ENCODE measurements around the gene C3orf22. TPM values are rescaled to one million over a fixed set of nuclear protein-coding genes. Genes with fewer than 3 reads are reported as not detected.

The C3orf22 gene
- total and polyA plus RNA-seq, 9 of the 15 experiments (the other 6 are each of a cell fraction or from before 2014, with no cell fraction given) = not detected

DNA sequence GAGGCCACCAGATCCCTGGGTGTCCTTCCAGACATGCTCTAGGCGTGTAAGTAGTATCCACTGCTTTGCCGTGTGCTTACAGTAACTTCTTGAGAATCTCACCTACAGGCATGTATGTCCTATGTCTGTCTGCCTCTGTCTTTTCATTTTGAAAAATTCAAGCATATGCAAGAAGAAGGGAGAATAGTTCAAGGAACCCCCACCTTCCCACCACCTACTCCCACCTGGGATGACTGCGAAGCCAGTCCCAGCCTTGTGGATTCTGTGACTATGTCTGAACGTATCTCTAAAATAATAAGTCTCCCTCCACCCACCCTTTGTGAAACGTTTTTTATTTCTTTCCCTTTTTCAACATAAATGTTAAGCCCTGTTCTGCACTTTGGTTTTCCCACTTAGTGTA, 19.8 kb downstream of the C3orf22 start:
- Histone ChIP-seq H3K4me2 (ENCODE audit: insufficient read depth, low read length) (no peak overlapping the region), H3K4me1 (replicated peaks in 1 of 2; ENCODE audit: control insufficient read depth in 2 of 2, insufficient read depth in 2 of 2, low read length in 2 of 2) (peaks cover 14 to 23% of the 10 kb centered on the region in 2 experiments), H3K9me1 (ENCODE audit: control insufficient read depth, insufficient read depth, low read length) (no peaks in the 10 kb centered on the region), H3K4me3 (no peak overlapping the region), H3K79me2 (ENCODE audit: control insufficient read depth, insufficient read depth, low read length) (no peaks in the 10 kb centered on the region), H3K36me3 (ENCODE audit: control insufficient read depth, insufficient read depth, low read length) (no peaks in the 10 kb centered on the region), H2AFZ (ENCODE audit: low read depth, low read length) (no peak overlapping the region), H4K20me1 (replicated peaks; ENCODE audit: control insufficient read depth, insufficient read depth, low read length) (no peaks in the 10 kb centered on the region), H3K27ac (ENCODE audit: extremely low read depth, low read depth, low read length) (no peak overlapping the region), H3K9ac (ENCODE audit: insufficient read depth in 1 of 2, low read depth in 2 of 2, low read length in 2 of 2) (no peak overlapping the region), H3K27me3 (ENCODE audit: control insufficient read depth in 2 of 2, insufficient read depth in 2 of 2, low read length in 2 of 2) (peaks cover 0 to 6% of the 10 kb centered on the region in 2 experiments; a peak in 1 of 5 replicates), H3K9me3 (replicated peaks; ENCODE audit: control insufficient read depth, insufficient read depth, low read depth, low read length) (peaks cover 2% of the 10 kb centered on the region)
- WGBS (ENCODE audit: insufficient coverage, low coverage, missing lambda C conversion rate) = 33% methylated on average over 3 of the region's 5 CpGs
- BruUV-seq (replicated peaks) = no TSS peak
- DNase-seq (ENCODE audit: extremely low read depth in 1 of 4, low spot score in 3 of 4) (no peak), FAIRE-seq (no peak), ATAC-seq (no peak)
- no peak for TF ChIP-seq ZNF589 (CRISPR knock-in tag; IDR thresholded peaks at IDR 0.05; ENCODE audit: low read depth)
- no peak for TF ChIP-seq ZC3H4 (CRISPR knock-in tag; IDR thresholded peaks at IDR 0.05; ENCODE audit: borderline replicate concordance)
- no peak for TF ChIP-seq ZNF311 (CRISPR knock-in tag; IDR thresholded peaks at IDR 0.05)
- CTCF ChIA-PET (ENCODE audit: low intra/inter-chr PET ratio) = no interaction called here
- POLR2A ChIA-PET = no interaction called here
- intact Hi-C loops (cut with micrococcal nuclease) (no loop called here), in situ Hi-C loops (cut with MboI) (no loop called here)

DNA sequence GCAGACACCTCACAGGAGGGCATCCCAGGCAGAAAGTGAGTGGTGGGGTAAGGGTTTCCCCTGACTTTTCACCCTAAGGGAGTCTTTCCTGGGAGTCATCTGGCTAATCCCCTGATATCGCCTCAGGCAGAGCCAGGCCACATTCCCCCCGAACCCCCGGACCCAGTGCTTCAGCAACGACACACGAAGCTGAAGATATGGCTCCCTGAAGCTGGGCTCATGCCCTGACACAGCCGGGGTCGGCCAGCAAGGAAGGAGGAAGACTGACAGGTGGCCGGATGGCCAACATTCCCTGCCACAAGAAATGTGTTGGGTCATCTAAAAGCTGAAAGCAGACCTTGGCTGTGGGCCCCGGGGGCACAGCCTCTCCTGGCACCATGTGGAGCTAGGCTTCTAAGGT, 20.4 kb downstream of the C3orf22 start:
- 20% methylated on average over 6 of the region's 9 CpGs for WGBS (ENCODE audit: insufficient coverage, low coverage, missing lambda C conversion rate)
- no peak overlapping the region for H2AFZ ChIP-seq (ENCODE audit: low read depth, low read length)
- POLR2A ChIA-PET = interaction anchor here (0.5 to 0.6 kb wide), 3 partner anchors 9 to 103 kb away, joined by 3 to 4 read pairs (median 3); no protein-coding TSS in a partner anchor
- TF ChIP-seq RUNX1 (IDR thresholded peaks at IDR 0.05; ENCODE audit: low read depth) (no peak), NBN (IDR thresholded peaks at IDR 0.05; ENCODE audit: low read depth) (no peak), POLR2G (IDR thresholded peaks at IDR 0.05; ENCODE audit: low read depth, low read length) (no peak), RNF2 (IDR thresholded peaks at IDR 0.05) (no peak), U2AF1 (optimal IDR thresholded peaks at IDR 0.05; ENCODE audit: low read depth, low read length) (no peak), SMAD1 (IDR thresholded peaks at IDR 0.05; ENCODE audit: low read depth, low read length, partially characterized antibody) (no peak), ADNP (tag; IDR thresholded peaks at IDR 0.05) (no peak), E2F3 (CRISPR knock-in tag; IDR thresholded peaks at IDR 0.05) (no peak), WHSC1 (IDR thresholded peaks at IDR 0.05; ENCODE audit: low read length) (no peak), GTF2F1 (IDR thresholded peaks at IDR 0.05; ENCODE audit: low read depth, low read length) (no peak), CBFA2T2 (conservative IDR thresholded peaks at IDR 0.05) (no peak)
- TF ChIP-seq, protein P1, sequence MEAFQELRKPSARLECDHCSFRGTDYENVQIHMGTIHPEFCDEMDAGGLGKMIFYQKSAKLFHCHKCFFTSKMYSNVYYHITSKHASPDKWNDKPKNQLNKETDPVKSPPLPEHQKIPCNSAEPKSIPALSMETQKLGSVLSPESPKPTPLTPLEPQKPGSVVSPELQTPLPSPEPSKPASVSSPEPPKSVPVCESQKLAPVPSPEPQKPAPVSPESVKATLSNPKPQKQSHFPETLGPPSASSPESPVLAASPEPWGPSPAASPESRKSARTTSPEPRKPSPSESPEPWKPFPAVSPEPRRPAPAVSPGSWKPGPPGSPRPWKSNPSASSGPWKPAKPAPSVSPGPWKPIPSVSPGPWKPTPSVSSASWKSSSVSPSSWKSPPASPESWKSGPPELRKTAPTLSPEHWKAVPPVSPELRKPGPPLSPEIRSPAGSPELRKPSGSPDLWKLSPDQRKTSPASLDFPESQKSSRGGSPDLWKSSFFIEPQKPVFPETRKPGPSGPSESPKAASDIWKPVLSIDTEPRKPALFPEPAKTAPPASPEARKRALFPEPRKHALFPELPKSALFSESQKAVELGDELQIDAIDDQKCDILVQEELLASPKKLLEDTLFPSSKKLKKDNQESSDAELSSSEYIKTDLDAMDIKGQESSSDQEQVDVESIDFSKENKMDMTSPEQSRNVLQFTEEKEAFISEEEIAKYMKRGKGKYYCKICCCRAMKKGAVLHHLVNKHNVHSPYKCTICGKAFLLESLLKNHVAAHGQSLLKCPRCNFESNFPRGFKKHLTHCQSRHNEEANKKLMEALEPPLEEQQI (IDR thresholded peaks at IDR 0.05) = no peak
- TF ChIP-seq, protein P2, sequence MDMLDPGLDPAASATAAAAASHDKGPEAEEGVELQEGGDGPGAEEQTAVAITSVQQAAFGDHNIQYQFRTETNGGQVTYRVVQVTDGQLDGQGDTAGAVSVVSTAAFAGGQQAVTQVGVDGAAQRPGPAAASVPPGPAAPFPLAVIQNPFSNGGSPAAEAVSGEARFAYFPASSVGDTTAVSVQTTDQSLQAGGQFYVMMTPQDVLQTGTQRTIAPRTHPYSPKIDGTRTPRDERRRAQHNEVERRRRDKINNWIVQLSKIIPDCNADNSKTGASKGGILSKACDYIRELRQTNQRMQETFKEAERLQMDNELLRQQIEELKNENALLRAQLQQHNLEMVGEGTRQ (CRISPR knock-in tag; IDR thresholded peaks at IDR 0.05) = no peak

More for the DNA sequence above, 20.4 kb downstream of the C3orf22 start:
- DNase-seq (ENCODE audit: extremely low read depth in 1 of 4, low spot score in 3 of 4) (no peak), FAIRE-seq (no peak), ATAC-seq (no peak)
- Histone ChIP-seq H3K4me2 (ENCODE audit: insufficient read depth, low read length) (no peak overlapping the region), H3K9me1 (ENCODE audit: control insufficient read depth, insufficient read depth, low read length) (no peaks in the 10 kb centered on the region), H3K36me3 (ENCODE audit: control insufficient read depth, insufficient read depth, low read length) (no peaks in the 10 kb centered on the region), H3K79me2 (ENCODE audit: control insufficient read depth, insufficient read depth, low read length) (no peaks in the 10 kb centered on the region), H3K27me3 (ENCODE audit: control insufficient read depth in 2 of 2, insufficient read depth in 2 of 2, low read length in 2 of 2) (peaks cover 0 to 6% of the 10 kb centered on the region in 2 experiments; a peak in 1 of 5 replicates), H3K4me3 (no peak overlapping the region), H4K20me1 (replicated peaks; ENCODE audit: control insufficient read depth, insufficient read depth, low read length) (no peaks in the 10 kb centered on the region), H3K9ac (ENCODE audit: insufficient read depth in 1 of 2, low read depth in 2 of 2, low read length in 2 of 2) (no peak overlapping the region), H3K4me1 (replicated peaks in 1 of 2; ENCODE audit: control insufficient read depth in 2 of 2, insufficient read depth in 2 of 2, low read length in 2 of 2) (peaks cover 14 to 23% of the 10 kb centered on the region in 2 experiments), H3K27ac (ENCODE audit: extremely low read depth, low read depth, low read length) (no peak overlapping the region), H3K9me3 (replicated peaks; ENCODE audit: control insufficient read depth, insufficient read depth, low read depth, low read length) (peaks cover 2% of the 10 kb centered on the region)
- in situ Hi-C loops (cut with MboI) (no loop called here), intact Hi-C loops (cut with micrococcal nuclease) (no loop called here)
- CTCF ChIA-PET (ENCODE audit: low intra/inter-chr PET ratio) = no interaction called here
- BruUV-seq (replicated peaks) = no TSS peak

Data from K562 (cell line).